C4-2B (cell line): ENCODE results near the gene CORIN.

Experiments used
- ZFX ChIP-seq: fragments of 450-650 bp; IDR thresholded peaks from 2 replicates; pipeline ENCODE4 v1.6.1; 2017
- TF ChIP-seq, protein P1 (sequence below): fragments of 450-650 bp; conservative IDR thresholded peaks from 2 replicates; pipeline ENCODE4 v1.5.1; 2017; ENCODE audit warnings: mild to moderate bottlenecking

DNA sequence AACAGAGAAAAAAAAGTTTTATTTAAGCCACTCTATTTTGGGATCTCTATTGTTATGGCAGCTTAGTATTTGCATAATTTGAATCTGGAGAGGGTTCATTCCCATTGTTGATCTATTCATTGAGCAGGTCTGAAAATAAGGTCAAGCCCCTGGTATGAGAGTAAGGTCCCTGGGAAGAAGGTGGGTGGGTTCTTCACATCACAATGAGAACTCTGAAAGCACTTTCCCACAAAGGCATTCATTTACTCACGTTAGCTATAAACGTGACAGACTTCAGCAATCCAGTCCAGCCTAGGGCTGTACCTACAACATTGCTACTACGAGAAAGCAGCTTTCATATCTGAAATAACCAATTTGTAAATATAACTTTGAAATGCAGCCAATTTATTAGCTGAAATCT lies 126.2 kb downstream of the CORIN start:
- TF ChIP-seq, protein P1, sequence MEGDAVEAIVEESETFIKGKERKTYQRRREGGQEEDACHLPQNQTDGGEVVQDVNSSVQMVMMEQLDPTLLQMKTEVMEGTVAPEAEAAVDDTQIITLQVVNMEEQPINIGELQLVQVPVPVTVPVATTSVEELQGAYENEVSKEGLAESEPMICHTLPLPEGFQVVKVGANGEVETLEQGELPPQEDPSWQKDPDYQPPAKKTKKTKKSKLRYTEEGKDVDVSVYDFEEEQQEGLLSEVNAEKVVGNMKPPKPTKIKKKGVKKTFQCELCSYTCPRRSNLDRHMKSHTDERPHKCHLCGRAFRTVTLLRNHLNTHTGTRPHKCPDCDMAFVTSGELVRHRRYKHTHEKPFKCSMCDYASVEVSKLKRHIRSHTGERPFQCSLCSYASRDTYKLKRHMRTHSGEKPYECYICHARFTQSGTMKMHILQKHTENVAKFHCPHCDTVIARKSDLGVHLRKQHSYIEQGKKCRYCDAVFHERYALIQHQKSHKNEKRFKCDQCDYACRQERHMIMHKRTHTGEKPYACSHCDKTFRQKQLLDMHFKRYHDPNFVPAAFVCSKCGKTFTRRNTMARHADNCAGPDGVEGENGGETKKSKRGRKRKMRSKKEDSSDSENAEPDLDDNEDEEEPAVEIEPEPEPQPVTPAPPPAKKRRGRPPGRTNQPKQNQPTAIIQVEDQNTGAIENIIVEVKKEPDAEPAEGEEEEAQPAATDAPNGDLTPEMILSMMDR: no peak
- no peak for TF ChIP-seq ZFX
